Measurements from ENCODE around the gene GLRX5.

GLRX5 gene

GRCh38 chr14:95537298-95538089, 2.6 kb downstream of the GLRX5 start:
- no peak for DNase-seq

DNA sequence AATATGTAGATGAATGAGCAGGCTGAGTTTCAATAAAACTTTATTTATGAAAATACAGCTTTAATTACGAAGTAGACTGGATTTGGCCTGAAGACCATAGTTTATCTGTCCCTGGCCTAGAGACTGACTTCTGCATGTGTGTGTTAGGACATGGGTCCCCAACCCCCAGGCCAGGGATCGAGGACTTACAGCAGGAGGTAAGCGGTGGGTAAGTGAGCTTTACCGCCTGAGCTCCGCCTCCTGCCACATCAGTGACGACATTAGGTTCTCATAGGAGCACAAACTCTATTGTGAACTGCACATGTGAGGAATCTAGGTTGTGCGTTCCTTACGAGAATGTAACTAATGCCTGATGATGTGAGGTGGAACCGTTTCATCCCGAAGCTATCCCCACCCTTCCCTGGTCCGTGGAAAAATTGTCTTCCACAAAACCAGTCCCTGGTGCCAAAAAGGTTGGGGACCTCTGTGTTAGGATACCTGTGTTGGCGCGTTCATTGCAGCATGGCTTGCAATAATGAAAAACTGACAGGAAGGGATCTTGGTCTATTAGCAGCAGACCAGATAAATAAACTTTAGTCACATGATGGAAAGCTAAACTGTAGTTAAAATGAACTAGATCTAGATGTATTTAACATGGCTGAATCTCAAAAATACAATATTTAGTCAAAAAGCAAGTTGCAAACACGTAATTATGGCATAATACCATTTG, 4.1 kb downstream of the GLRX5 start:
- DNase-seq = no peak

DNA sequence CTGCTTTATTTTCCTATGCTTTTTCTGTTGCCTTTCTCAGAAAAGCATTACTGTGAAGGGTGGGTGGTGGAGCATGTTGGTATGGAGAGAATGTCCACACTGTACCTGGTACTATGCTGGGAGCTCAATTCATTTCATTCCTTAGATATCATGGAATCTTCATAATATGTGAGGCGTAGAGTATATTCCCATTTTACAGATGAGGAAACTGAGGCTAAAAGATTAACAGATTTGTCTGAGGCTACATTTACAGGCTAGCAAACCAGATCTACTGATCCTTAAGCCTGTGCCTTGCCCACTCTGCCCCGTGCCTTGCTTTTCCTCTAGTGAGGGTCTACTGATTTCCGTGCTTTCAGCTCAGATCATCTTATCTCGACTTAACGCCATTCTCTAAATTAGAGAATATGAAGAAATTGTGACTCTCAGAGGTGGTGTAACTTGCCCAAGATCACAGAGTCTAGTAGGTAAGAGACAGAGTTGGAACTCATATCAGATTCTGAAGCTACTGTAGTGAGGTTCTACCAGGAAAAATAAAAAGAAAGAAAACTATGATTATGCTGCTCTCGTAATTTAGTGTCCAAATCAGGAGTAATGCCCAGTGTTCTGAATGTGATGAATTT, 5.5 kb downstream of the GLRX5 start:
- DNase-seq = no peak

DNA sequence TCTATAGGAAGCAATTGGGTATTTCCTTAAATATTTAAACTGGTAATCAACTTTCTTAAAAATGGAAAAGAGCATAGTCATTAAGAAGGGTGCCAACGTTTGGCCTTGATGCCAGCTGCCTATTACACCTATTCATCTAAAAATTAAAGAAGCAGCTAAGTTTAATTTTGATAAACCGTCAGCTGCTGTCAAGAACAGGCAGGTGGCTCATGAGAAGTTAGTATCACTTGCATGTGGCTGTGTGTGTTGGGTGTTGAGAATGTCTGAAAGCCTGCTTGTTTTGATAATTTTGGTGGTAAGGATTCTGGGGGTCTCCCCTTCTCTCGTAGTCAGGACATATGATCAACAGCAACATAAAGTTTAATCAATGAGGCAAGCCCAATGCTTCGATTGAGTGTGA, 6.5 kb downstream of the GLRX5 start:
- no peak for DNase-seq

DNA sequence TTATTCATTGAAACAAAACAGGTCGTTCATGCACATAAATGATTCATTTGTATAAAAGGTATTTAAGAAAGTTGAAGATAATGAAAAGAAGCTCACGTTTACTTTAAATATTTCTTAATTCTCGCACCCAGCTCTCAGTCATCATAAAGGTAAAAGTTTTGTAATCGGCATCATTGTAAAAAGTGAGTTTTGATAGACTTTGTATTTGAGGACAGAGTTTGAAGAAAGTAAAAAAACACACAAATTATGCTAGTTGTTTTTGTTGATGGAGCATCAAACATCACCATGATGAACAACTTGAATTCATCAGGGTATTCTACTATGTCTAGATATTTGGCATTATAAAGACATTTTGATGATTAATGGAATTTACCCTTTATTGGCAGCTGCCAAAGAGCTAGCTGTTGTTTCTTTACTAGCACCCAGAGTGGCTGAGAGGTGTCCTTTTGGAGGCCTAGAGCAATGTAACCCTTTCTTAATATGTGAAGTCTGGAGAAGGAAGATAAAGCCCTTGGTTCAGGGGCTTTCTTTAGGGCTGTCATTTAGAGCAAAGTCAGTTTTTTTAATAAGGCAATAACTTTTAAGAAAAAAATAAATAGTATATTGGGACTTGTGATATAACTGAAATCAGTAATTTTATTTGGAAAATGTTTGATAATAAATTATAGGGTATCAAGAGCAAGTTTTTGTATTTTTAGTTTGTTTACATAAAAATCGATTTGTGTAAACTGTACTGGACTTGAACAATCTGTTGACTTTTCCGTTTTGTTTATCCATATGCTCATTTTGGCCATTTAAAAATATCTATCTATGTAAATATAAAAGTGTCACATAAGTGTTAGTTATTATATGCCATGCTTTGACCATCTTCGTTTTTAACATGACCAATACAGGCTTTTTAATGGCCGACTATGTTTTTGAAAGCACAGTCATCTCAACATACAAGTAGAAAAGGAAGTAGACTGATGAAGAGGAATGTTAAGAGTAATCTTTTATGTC, 7.4 kb downstream of the GLRX5 start:
- no peak for DNase-seq

- no peak for DNase-seq
These were observed 8.2 kb downstream of the GLRX5 start for GRCh38 chr14:95543021-95543420.

GRCh38 chr14:95544588-95544987, 9.7 kb downstream of the GLRX5 start:
- DNase-seq = no peak

DNA sequence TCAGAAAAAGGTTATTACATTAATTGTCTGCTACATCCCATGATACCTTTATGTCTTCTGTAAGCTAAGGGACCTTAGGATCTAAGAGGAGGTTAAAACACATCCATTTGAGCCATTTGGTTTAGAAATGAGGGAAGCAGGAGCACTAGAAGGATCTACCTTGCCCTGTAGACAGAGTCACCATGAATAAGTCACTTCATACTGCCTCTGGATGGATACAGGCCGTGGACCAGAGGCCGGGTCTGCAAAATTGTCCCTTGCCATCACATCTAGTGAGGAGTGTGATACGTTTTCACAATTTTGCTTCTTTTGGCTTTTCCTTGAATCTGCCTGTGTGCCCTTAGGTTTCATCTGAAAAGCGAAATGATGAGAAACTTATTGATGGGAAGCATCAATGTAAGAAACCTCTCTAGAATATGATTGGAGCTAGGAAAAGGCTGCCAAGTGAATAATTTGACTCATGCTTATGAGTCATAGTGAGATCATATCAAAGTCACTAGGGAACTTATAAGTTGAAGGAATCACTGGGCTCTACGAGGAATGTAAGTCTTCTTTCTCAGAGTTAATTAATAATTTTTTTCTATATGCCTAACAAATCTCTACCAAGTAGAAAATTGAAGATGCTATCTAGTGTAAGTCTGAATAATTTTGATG, 10.8 kb downstream of the GLRX5 start:
- DNase-seq = no peak

DNA sequence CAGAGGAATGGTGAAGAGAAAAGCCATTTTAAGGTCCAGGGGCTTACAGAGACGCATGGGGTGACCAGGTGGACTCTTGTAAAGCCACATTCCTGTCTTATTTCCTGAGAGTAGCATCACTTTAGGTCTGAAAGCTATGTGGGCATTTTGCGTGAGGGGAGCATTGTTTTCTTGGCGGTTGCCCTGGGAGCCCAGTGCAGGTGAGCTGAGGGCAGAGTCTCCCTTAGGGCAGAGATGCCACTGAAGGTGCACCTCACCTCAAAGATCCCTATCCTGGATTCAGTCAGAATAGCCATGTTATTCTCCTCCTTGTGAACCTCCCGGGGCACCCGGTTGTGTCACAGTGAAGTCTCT, 12.4 kb downstream of the GLRX5 start:
- DNase-seq = no peak

DNA sequence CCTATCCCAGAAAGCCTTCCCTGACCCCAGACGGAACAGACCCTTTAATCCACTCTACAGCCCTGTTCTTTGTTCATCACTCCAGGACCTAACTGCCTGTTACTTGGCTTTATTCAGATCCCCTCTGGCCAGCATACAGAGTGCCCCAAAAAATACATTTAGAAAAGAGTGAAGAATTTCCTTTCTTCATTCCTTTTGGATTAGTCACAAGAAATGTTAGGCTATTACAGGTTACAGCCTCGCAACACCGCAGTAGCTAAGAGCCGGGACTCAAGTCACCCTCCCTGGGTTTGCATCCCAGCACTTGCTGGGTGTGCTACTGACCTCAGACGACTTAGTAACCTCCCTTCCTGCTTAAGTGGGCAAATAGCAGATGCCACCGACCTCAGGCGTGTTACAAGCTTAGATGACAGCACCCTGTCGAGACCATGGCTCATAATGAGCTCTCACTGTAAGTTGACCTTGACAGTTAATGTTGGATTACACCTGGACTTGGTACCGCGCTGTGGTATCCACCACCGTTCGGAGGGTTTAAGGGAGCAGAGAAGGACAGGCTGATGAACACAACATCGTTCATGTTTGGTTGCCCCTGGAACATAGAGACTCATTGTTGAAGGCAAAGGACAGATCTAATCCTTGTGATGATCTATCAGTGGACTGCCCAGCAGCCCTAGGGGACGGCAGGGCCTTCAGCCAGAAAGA, 12.9 kb downstream of the GLRX5 start:
- no peak for DNase-seq

GRCh38 chr14:95548328-95548929, 13.6 kb downstream of the GLRX5 start:
- no peak for DNase-seq

DNA sequence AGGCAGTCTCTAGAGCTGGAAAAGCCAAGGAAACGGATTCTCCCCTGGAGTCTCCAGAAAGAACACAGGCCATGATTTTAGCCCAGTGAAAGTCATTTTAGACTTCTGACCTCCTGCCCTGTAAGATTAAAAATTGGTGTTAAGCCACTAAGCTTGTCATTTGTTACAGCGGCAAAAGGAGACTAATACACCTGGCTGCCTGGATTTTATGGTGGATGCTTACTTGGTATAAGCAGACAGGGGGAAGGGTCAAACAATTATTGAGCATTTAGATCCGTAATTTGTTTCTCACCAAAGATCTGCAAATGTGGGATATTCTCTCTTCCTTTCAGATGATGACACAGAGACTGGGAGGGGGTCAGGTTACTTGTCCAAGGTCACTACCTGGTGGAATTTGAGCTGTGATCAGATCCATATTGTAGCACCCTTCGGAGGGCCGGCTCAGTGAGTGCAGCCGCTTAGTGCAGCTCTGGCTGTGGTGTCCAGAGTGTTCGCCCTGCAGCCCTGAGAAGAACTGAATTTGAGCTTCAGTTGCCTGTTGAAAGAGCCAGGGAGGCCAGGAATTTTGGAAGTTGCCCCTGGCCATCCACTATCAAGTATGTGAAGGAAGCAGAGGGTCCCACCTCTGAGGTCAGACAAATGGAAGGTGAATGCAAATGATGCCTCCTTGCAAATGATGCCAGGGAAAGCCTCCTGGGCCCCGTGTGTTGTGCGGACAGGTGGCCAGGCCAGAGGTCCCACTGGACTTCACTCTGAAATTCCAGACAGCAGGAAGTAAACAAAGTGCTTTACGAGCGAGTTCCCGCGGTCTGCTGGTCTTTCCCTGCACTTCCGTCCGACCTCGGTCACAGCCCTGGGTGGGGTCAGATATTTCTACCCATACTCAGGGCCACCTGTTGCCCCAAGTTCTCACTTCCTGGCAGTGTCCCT, 15.1 kb downstream of the GLRX5 start:
- no peak for DNase-seq

- no peak for DNase-seq
These were observed 16.6 kb downstream of the GLRX5 start for GRCh38 chr14:95551435-95551834.

DNA sequence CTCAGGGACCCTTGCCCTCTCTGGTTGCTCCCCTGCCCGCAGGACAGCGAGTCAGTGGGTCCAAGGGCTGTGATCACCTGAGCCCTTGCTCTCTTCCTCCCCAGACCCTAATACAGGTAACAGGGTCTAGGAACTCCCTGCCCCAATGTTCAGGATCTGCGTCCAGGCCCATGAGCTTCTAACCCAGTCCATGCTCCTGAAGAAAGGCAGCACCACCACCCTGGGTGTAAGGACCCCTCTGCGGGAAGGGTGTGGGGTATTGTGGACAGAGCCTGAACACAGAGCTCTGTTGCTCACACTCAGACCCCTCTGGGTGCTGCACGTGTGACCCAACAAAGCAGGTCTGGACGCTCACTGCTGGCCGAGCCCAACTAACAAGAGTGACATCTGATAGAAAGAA, 18.3 kb downstream of the GLRX5 start:
- no peak for DNase-seq

- no peak for DNase-seq
These were observed 20.2 kb downstream of the GLRX5 start for GRCh38 chr14:95555053-95555452.

DNA sequence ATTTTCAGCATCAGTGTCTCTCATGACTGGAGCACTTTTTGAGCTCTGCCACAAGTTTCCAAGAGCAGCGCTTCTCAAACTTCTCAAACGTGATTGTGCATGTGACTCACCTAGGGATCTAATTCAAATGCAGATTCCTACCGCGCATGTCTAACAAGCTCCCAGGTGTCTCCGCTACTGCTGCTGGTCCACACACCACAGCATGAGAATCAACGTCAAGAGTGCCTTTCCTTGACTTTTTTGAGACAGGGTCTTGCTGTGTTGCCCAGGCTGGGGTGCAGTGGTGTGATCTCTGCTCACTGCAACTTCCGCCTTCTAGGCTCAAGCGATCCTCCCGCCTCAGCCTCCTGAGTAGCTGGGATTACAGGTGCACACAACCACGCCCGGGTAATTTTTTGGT, 22.4 kb downstream of the GLRX5 start:
- no peak for DNase-seq

DNA sequence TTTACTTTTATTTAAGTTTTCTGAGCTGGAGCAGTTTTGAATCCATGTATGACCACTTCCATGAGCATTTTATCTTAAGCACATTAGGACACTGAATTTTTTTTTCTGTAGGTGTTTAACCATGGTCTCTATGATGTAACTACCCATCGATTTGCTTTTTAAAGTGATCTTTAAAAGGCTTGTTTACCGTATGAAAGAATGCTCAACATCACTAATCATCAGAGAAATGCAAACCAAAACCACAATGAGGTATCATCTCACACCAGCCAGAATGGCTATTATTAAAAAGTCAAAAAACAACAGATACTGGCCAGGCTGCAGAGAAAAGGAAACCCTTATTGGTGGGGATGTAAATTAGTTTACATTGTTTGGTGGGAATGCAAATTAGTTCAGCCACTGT, 23.0 kb downstream of the GLRX5 start:
- DNase-seq = no peak

DNA sequence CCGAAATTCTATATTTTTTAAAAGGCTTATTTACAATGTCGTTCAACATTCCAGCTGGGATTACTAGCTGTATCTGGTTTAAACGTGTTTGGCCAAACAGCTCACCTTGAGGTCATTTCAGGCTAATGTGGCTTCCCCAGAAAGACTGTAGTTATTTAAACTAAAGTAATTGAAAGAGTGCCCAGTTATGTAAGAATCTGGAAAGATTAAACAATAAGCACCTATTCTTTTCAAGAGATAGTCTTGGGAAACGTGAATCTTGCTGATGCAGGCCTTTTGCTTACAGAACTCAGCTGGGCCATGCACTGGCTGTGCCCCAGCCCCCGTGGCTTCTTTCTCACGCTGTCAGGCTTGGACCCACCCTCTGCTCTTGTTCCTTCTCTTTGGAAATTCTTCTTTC, 24.4 kb downstream of the GLRX5 start:
- DNase-seq = no peak

GRCh38 chr14:95561001-95561412, 26.2 kb downstream of the GLRX5 start:
- peak; percentile 74 for DNase-seq
